A673 (cell line): ENCODE measurements around the gene LCN15. TPM values are rescaled to one million over a fixed set of nuclear protein-coding genes. Genes with fewer than 3 reads are reported as not detected.

Experiments used
- BruUV-seq: library from RNA; stranded (reverse); fragments of 400-500 nt; replicated peaks from 2 replicates; lab custom pipeline; 2021; lab: Mats Ljungman, UMichigan
- CTCF ChIA-PET: fragments of 300-600 bp; sonication (Branson Sonifier 250); formaldehyde crosslinking; loops from one replicate; lab custom pipeline; 2022; ENCODE audit warnings: antibody characterized with exemption; lab: Charles Lee
- POLR2A ChIA-PET: fragments of 300-600 bp; sonication (Branson Sonifier 250); formaldehyde crosslinking; loops from one replicate; lab custom pipeline; 2022; ENCODE audit warnings: antibody characterized with exemption; ENCODE audit not compliant: low non-redundant PET; lab: Charles Lee
- DNase-seq: peaks from one replicate; pipeline ENCODE4 v3.0.0-alpha.2; 2015; ENCODE audit warnings: low spot score
- H3K27ac ChIP-seq: fragments of 200-600 bp; sonication (generic); 2 replicates; pipeline ENCODE4 v1.5.1; 2016; ENCODE audit warnings: mixed run types, low read depth, mild to moderate bottlenecking, mixed read lengths, antibody characterized with exemption, low read length; ENCODE audit not compliant: poor library complexity, severe bottlenecking
- H3K27me3 ChIP-seq: fragments of 200-600 bp; sonication (generic); replicated peaks from 2 replicates; pipeline ENCODE4 v1.6.1; 2017; ENCODE audit warnings: mixed run types, low read depth, mild to moderate bottlenecking, mixed read lengths, antibody characterized with exemption, low read length; ENCODE audit not compliant: insufficient read depth, poor library complexity
- H3K36me3 ChIP-seq: fragments of 200-600 bp; sonication (generic); 2 replicates; pipeline ENCODE4 v1.6.1; 2016; ENCODE audit warnings: mixed run types, mild to moderate bottlenecking, mixed read lengths, antibody characterized with exemption, low read length; ENCODE audit not compliant: insufficient read depth, poor library complexity, severe bottlenecking
- H3K4me1 ChIP-seq: fragments of 200-600 bp; sonication (generic); 2 replicates; pipeline ENCODE4 v1.6.1; 2017; ENCODE audit warnings: mixed run types, mild to moderate bottlenecking, mixed read lengths, antibody characterized with exemption, low read length; ENCODE audit not compliant: insufficient read depth, poor library complexity, severe bottlenecking
- H3K4me3 ChIP-seq: fragments of 200-600 bp; sonication (generic); 2 replicates; pipeline ENCODE4 v1.5.1; 2016; ENCODE audit warnings: low read depth, mixed run types, mild to moderate bottlenecking, mixed read lengths, low read length; ENCODE audit not compliant: poor library complexity, severe bottlenecking
- H3K9me3 ChIP-seq: fragments of 200-600 bp; sonication (generic); 2 replicates; pipeline ENCODE4 v1.6.1; 2016; ENCODE audit warnings: mixed run types, low read depth, mild to moderate bottlenecking, mixed read lengths, antibody characterized with exemption, low read length; ENCODE audit not compliant: poor library complexity, severe bottlenecking
- CTCF ChIP-seq: fragments of 300-800, 200-600 bp; sonication (generic); conservative IDR thresholded peaks from 2 replicates; pipeline ENCODE4 v1.5.1; 2017; ENCODE audit warnings: low read depth, mild to moderate bottlenecking, antibody characterized with exemption, low read length, moderate library complexity, mixed read lengths
- EZH2 ChIP-seq: fragments of 200-600 bp; sonication (generic); IDR thresholded peaks from 2 replicates; pipeline ENCODE4 v1.6.1; 2017; ENCODE audit warnings: borderline replicate concordance, low read depth, mild to moderate bottlenecking, mixed read lengths, antibody characterized with exemption, low read length; ENCODE audit not compliant: poor library complexity, severe bottlenecking
- intact Hi-C: fragments of 100-400 bp; cut with micrococcal nuclease; formaldehyde crosslinking; loops from one replicate; pipeline ENCODE4 v1.10.0; 2022; ENCODE audit not compliant: unreplicated experiment
- total RNA-seq: library from RNA; stranded (reverse); gene quantifications from 2 replicates; pipeline ENCODE4 v1.2.3, GENCODE V29; 2021

LCN15 gene
- total RNA-seq, 1 experiment from 2014 or later, result not detected

GRCh38 chr9:136777359-136777758 lies 13.0 kb upstream of the LCN15 start:
- POLR2A ChIA-PET, result no interaction called here
- no peak overlapping the region for H3K4me3 ChIP-seq
- CTCF ChIA-PET, result interaction anchor here (1.3 kb wide), 1 partner anchor 8 kb away, joined by 5 read pairs; no protein-coding TSS in a partner anchor
- no TSS peak for BruUV-seq
- no peaks in the 10 kb centered on the region for H3K36me3 ChIP-seq
- no peak for DNase-seq
- TF ChIP-seq EZH2 (no peak), CTCF (no peak)
- H3K27me3 ChIP-seq, result no peaks in the 10 kb centered on the region
- H3K27ac ChIP-seq, result no peak overlapping the region
- peaks cover 7% of the 10 kb centered on the region for H3K9me3 ChIP-seq
- no peaks in the 10 kb centered on the region for H3K4me1 ChIP-seq
- intact Hi-C loops, result no loop called here

GRCh38 chr9:136776947-136777346 lies 12.6 kb upstream of the LCN15 start:
- Histone ChIP-seq H3K27me3 (no peaks in the 10 kb centered on the region), H3K27ac (no peak overlapping the region), H3K4me3 (no peak overlapping the region), H3K4me1 (no peaks in the 10 kb centered on the region), H3K36me3 (no peaks in the 10 kb centered on the region), H3K9me3 (peaks cover 7% of the 10 kb centered on the region)
- no TSS peak for BruUV-seq
- intact Hi-C loops, result no loop called here
- ChIA-PET POLR2A (no interaction called here), CTCF (no interaction called here)
- no peak for DNase-seq
- TF ChIP-seq EZH2, result no peak
- no peak for TF ChIP-seq CTCF

- CTCF ChIA-PET, result no interaction called here
- no peaks in the 10 kb centered on the region for H3K36me3 ChIP-seq
- no peak for DNase-seq
- TF ChIP-seq CTCF (no peak), EZH2 (no peak)
- H3K4me1 ChIP-seq, result no peaks in the 10 kb centered on the region
- intact Hi-C loops, result no loop called here
- POLR2A ChIA-PET, result no interaction called here
- no peaks in the 10 kb centered on the region for H3K27me3 ChIP-seq
- peaks cover 7% of the 10 kb centered on the region for H3K9me3 ChIP-seq
- no peak overlapping the region for H3K27ac ChIP-seq
- BruUV-seq, result no TSS peak
- no peak overlapping the region for H3K4me3 ChIP-seq
Measured at GRCh38 chr9:136775191-136775590, 10.9 kb upstream of the LCN15 start.
